AG09309 (cell line): Measurements from ENCODE around the gene COL23A1.

Experiments used
- DNase-seq: peaks from one replicate; pipeline ENCODE4 v3.0.0-alpha.2; 2010; ENCODE audit warnings: low read depth
- H3K4me3 ChIP-seq: 2 replicates; pipeline ENCODE4 v1.5.1; 2011; ENCODE audit warnings: mild to moderate bottlenecking, low read depth, low read length, moderate library complexity; ENCODE audit not compliant: control insufficient read depth
- CTCF ChIP-seq: IDR thresholded peaks from 2 replicates; pipeline ENCODE4 v1.5.1; 2011; ENCODE audit warnings: mild to moderate bottlenecking, low read depth, low read length, inconsistent platforms; ENCODE audit not compliant: insufficient read depth, control insufficient read depth; ENCODE audit errors: missing control alignments

COL23A1 gene

DNA sequence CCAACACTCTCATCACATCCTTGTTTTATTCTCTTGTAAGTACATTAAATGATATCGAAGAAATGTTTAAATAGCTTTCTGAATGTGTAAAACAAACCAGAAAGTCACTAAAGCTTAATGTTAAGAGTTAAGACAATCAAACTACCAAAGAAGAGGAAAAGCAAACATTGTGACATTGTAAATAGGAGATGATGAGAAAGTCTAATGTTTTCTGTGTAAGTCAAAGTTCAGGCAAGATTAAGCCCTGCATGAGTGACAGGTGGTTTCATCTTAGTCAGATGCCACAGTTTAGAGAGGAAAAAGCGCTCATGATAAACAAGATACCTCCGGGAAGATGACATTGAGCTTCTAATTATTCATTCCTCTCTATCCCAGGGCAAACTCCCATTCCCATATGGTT is 306.7 kb downstream of the COL23A1 start:
- no peak overlapping the region for H3K4me3 ChIP-seq
- no peak for TF ChIP-seq CTCF
- DNase-seq = no peak

DNA sequence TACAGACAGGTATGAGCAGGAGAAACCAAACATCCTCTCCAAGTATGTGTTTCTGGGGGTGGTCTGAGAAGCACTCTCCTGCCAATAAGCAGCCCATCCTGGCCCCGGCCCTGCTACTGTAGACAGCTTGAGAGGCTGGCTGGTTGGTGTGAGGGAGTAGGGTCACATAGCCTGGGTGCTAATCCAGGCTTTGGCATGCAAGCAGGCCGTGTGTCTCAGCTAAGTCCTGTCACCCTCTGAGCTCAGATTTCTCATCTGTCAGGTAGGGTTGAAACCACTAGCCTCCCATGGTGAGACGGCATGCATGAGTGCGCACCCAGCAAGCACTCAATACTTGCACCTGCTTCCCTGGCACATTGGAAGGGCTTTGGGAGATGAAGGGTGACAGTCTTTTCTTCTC is 307.8 kb downstream of the COL23A1 start:
- no peak for DNase-seq
- H3K4me3 ChIP-seq = no peak overlapping the region
- TF ChIP-seq CTCF = no peak

GRCh38 chr5:178281331-178281730 is 308.9 kb downstream of the COL23A1 start:
- no peak overlapping the region for H3K4me3 ChIP-seq
- DNase-seq = no peak
- TF ChIP-seq CTCF = no peak

DNA sequence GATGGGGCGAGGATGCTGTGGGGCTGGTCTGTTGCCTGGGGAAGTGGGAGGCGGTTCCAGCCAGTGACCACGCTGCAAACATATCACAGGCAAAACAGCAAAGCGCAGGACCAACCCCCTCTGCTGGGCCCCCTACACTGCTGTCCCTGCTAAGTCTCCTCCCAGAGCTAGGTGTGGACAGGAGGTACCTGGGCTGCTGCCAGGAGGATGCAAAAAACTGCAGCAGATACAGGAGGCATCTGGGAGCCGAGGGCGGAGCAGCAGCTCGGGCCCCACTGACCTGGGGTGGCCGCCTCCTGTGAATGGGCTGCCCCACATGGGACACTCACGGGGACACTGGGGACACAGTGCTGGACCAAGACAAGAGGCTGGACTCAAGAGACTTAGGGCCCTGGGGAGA is 309.6 kb downstream of the COL23A1 start:
- DNase-seq = no peak
- no peak overlapping the region for H3K4me3 ChIP-seq
- TF ChIP-seq CTCF = no peak

GRCh38 chr5:178279723-178280438 is 310.3 kb downstream of the COL23A1 start:
- TF ChIP-seq CTCF = peak; percentile 96
- peak; percentile 23 for DNase-seq
- no peak overlapping the region for H3K4me3 ChIP-seq

DNA sequence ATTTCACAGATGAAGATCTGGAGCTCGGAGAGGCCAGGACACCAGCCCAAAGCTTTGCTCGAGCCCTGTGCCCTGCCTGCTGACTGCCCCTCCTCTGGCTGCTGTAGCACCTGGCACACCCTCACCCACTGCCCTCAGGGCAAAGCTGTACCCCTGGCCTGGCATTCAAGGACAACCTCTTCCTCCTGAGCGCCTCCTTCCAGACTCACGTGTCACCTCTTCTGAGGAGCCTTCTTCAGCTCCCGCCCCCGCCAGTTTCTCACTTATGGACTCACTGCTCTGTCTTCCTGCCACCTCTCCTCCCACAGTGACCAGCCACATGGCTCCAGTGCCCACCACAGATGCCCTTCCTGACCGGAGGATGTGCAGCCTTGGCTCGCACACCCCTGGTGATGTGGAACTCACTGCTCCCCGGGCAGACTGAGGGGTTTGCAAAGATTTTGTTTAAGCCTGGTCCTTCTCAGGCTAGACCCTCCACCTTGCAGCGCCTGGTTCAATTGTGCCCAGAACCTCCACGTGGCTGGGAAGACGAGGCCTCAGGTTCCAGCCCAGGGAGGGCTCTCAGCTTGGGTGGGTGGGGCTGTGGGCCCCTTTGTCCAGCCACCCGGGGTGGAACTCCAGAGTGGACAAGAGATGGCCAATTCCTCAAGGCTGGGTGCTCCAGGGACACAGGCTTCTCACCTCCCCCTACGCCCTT is 311.0 kb downstream of the COL23A1 start:
- no peak for TF ChIP-seq CTCF
- no peak overlapping the region for H3K4me3 ChIP-seq
- DNase-seq = no peak
